Measurements from ENCODE around the gene PARL.
A peak's percentile ranks its signal among the peaks of the same experiment; 100 is the strongest.

PARL gene

DNA sequence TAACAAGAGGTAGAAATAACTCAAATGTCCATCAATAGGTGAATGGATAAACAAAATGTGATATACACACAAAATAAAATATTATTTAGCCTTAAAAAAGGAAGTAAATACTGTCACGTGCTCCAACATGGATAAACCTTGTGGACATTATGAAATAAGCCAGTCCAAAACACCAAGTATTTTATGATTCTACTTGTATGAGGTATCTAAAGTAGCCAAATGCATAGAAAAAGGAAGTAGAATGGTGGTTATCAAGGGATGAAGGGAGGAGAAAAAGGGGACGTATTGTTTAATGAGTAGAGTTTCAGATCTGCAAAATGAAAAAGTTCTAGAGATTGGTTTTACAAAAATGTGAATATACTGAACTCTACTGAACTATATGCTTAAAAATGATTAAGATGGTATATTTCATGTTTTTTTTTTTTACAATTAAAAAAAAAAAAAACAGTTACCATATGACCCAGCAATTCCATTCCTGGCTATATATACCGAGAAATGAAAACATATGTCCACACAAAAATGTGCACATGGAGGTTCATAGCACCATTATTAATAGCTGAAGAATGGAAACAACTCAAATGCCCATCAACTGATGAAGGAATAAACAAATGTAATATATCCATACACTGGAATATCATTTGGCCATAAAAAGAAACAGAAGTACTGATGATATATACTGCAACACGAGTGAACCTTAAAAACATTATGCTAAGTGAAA lies 30.2 kb downstream of the PARL start:
- no peak for DNase-seq (ENCODE audit: low read depth)

DNA sequence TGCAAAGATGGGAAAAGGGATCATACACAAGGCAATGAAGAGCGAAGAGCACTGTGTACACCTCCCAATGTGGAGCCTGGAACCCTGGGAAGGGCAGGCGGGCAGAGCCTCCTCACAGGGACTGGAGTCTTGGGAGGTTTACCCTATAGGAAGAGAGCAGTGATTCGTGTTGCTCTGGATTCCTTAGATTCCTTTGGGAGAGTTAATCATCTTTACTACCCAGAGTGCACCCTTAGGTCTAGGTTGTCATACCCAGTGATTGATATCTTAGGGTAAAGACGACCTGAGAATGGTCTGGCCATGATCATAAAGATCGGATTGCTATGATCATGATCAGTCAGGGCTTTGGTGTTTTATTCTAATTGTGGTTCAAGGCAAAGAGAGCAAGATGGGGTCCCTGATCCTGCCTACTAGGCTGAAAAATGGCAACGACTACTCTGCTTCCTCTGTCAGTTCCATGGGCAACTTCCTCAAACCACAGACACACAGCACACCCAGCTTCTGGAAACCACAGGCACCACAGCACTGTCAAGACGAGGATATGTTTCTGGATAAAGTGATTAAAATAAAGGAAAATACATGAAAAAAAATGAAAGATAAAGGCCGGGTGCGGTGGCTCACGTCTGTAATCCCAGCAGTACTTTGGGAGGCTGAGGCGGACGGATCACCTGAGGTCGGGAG lies 38.9 kb downstream of the PARL start:
- no peak for DNase-seq (ENCODE audit: low read depth)

DNA sequence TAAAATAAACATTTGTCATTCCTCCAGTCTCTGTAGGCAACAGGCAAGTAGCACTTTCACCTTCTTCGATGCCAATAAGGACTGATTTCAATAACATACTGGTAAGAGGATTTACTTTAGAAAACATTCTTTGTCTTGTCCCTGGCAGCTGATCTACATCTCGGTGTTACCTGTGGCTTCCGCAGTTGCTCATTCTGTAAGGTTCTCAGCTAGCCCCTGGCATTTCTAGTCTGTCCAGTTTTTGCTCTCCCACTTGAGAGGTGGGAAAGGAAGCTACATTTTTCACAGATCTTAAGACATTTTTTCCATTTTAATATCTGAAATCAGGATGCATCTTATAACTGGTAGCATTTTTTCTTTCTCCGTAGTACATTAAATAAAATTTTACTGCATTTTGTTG lies 39.6 kb downstream of the PARL start:
- DNase-seq (ENCODE audit: low read depth) = no peak

DNA sequence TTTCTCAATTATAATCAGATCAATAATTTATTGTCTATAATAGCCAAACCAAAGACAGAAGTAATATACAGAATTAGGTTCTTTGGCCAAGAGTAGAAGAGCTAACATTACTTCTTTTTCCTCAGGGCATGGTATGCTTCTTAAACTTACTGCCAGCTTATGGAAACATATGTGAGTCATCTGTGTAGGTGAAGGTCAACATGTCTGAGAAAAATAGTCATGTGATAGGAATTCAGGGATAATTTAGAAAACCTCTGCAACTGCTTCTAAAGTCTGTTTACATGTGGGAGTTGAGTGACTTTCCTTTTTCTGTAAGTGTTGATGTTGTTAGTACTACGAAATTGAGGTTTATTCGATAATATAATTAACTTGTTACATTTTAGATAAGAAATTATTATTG lies 40.1 kb downstream of the PARL start:
- no peak for DNase-seq (ENCODE audit: low read depth)

DNA sequence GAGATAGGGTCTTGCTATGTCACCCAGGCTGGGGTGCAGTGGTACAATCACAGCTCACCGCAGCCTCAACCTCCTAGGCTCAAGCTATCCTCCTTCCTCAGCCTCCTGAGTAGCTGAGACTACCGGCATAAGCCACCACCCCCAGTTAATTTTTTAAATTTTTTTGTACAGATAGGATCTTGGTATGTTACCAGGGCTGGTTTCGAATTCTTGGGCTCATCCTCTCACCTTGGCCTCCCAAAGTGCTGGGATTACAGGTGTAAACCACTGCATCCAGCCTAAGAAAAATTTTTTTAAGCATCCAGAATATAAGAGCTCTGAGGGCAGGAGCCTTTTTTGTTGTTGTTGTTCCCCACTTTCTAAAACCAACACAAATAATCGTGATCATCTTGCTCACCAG lies 44.9 kb downstream of the PARL start:
- DNase-seq (ENCODE audit: low read depth) = no peak

DNA sequence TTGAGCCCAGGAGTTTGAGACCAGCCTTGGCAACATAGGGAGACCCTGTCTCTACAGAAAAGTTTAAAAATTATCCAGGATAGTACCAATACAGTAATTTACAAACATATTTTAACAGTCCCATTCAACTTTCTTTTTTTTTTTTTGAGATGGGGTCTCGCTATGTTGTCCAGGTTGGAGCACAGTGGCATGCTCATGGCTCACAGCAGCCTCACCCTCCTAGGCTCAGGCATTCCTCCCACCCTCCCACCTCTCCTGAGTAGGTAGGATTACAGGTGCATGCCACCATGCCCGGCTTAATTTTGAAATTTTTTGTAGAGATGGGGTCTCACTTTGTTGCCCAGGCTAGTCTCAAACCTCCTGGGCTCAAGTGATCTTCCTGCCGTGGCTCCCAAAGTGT lies 46.8 kb downstream of the PARL start:
- DNase-seq (ENCODE audit: low read depth) = no peak

DNA sequence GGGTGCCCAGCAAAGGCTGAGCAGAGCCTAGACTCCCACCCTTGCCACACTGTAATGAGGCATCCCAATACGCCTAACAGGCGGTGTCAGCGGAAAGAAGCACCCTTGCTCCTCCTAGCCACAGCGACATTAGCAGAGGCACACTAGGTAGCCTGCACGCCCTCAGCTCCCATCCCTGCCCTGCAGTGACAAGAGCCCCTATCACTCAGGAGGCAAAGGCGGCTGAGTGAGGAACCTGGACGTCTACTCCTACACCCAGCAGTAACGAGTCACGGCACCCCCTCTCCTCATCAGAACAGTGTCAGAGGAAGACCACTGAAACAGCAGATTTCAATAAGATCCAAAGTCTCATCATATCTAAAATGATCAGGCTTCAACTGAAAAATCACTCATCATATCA lies 47.3 kb downstream of the PARL start:
- no peak for DNase-seq (ENCODE audit: low read depth)

DNA sequence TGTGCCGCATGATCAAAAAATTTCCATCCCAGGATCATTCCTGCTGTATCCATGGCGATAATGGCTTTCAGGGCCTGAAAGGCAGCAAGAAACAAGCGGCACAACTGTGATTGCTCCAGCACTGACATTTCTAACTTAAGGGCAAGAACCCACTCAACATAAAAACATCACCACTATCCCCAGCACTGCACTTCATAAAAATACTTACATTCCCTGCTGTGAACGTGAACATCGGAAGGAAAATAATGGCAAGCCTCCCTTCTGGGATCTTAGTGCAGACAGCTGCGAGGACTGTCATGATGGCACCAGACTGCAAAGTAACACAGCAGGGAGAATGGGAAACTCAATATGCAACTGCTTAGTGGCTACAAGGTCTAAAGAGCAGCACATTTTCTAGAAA lies 51.2 kb downstream of the PARL start:
- no peak for DNase-seq (ENCODE audit: low read depth)

DNA sequence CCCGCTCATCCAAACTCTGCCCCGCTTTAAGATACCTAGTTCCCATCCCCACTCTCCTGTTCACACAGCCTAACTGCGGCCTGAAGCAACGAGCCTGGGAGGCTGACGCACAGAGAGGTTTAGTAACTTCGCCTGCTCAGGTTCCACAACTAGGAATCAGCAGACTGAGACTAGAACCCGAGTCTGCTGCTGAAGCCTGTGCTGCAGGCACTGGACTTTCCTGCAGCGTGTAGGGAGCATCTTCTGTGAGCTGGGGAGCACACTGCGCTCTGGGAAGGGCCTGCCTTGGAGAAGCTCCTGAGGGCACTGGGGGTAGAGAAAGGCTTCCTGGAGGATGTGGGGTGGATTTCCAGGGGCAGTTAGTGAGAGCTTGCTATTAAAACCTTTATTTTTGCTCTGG lies 54.5 kb downstream of the PARL start:
- DNase-seq (ENCODE audit: low read depth) = no peak

DNA sequence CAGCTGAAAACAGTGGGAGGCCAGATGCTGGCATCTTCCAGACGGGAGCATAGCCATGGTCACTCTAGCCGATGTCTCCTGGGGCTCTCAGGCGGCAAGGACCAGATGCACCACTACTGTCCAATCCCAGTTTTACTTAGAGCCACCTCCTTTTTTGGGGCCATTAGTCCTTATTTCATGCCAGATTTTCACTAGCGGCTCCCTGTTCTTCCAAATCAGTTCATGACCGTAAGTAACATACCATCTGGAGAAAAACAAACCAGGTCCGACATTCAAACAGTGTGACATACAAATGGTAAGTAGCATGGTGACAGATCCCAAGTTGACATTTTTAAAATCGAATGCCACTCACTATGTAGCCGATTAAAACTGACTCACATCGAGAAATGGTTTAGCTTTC lies 55.2 kb downstream of the PARL start:
- no peak for DNase-seq (ENCODE audit: low read depth)

DNA sequence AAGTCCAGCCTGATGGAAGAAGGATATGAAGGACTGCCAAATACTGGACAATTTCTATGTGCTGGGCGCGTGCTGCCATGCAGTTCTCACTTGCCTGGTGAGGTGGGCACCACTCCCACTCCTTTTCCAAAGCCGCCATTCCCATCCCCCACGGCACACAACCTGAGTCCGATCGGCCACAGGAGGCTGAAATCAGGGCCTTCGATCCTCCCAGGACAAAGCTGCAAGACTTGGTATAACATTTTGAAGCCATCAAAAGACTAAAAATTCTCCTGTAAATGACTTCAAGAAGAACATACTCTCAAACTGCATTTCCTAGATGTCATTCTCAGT lies 56.2 kb downstream of the PARL start:
- DNase-seq (ENCODE audit: low read depth) = no peak

DNA sequence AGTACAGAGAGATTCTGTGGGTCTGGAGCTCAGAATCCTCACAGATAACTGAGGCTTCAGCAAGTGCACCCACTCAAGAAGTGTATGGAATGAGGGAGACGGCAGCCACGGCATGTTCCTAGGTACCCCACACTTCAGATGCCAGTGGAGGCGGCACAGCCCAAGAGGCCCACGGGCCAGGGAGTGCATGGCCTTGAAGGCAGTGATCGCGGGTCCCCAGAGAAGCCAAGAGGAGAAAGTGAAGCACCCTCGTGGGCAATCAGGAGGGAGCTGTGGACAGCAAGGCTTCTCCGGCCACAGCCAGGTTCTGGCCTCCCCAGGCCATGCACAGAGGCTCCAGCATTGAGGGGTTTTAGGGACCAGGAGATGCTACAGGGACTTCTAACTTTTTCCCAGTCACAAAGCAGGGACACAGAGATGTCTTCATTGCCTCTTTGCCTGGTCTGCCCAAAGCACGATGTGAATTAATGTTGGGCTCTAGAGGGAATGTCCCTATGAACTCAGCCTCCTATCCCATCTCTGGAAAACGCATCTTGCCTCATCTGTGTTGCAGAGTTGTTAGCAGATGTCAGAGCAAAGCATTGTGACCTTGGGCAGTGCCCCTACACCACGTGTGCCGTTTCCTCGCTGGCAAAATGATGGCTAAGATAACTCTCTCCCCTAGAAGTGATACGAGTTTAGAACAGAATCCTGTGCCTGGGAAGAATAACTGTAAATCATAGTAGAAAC lies 56.7 kb downstream of the PARL start:
- DNase-seq (ENCODE audit: low read depth) = no peak

DNA sequence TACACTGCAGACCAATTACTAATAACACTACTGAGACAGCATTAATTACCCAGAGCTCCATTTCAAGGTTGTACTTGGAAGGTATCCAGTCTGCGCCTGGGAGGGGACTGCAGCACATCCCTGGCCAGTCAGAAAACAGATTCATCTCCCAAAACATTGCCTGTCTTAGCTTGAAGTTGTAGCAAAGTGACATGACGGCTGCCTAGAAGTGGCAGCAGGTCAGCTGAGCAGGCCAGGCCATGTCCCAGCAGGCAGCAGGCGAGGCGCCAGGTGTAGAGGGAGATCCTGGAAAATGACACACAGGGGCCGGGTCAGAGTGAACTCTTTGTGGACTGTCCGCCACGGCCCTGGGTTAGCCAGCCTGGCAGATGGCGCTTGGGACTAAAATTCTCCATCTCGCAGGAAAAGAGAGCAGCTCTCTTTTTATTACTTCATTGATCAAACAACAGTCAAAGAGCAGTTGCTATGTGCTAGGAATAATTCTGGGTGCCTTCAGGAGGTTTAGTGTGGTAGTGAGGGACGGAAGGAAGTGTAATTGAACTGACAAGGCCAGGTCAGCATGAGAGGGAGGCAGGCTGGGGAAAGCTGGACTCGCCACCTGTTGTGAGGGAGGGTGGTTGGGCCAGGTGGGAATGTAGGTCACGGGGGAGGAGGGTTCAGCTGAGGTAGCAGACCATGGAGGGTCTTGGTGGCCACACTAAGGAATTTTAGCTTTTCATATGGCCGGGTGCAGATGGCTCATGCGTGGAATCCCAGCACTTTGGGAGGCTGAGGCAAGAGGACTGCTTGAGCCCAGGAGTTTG lies 58.0 kb downstream of the PARL start:
- no peak for DNase-seq (ENCODE audit: low read depth)

DNA sequence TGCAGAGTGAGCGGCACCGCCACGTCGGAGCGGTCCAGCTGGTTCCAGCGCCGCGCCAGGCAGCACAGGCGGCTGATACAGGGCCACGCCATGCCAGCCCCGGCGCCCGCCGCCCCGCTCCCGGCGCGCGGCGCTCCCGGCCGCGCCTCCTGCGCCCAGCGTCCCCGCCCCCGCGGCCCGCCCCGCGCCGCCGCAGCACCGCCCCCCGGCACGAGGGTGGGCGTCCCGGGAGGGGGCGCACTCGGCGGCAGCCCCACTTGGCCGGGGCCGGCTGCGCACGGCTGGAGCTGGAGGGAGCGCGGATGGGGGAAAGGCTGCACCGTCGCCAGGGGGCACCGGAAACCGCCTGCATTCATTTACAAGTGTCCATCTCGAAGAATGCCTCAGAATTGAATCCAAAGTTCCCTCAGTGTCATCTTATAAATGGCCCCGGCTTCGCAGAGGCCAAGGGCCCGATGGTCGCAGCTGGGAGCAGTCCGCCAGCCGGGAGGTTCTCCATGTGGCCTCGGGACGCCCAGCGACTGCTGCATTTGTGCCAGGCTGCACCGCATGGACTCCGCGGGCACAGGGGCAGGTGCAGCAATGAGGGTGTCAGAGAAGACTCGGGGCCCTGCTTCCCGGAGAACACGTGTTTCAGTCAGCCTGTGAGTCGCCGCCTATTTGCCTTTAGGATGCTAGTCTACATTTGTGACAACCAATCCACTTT lies 59.1 kb downstream of the PARL start, which contains the start of gene MAP6D1:
Gene MAP6D1 (minus strand): TSS at position 122 of the 706 bp plus-strand sequence. CDS start 30 bp downstream, at position 92.
- DNase-seq (ENCODE audit: low read depth) = peak; percentile 11

DNA sequence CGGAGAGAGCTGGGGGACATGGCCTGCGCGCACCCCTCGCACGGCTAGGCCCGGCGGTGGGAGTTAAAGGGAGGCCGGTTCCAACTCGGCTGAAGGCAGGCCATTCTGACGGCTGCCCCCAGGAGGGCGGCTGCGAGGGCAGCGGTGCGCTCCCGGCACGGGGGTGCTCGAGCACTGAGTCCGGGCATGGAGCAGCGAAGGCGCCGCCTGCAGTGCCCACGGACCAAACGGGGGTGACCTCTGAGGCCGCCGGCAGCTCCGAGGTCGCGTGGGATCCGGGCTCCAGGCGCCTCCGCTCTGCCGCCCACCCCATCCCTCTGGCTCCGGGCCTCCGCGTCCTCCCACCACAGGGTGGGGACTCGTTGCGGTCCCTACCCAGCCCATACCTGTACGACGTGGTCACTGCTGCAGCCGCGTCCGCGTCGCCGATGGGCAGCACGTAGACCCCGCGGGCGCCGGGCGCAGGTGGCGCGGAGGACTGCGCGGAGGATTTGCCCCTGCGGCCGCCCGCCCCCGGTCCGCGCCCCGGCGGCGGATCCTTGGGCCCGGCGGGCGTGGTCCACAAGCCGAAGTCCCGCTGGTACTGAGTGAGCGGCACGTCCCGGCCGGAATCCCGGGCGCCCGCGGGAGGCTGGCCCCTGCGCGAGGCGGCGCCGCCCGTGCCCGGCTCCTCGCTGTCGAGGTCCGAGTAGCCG lies 59.8 kb downstream of the PARL start:
- peak; percentile 4 for DNase-seq (ENCODE audit: low read depth)

DNA sequence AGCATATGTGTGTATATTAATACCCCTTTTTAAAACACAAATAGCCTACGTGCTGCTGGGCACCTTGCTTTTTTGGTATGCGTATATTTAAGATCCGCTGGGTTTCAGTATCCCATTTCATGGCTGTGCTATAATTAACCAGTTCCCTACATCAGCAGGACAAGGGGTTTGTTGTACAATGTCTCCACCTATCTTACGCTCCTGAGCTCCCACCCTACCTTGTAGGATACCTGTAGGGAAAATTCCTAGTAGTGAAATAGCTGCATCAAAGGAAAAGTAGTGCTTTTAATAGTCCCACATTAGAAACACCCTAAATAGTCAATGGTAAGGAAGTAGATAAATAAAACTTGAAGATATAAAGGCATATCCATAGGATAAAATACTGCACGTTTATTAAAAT lies 60.7 kb downstream of the PARL start:
- no peak for DNase-seq (ENCODE audit: low read depth)

DNA sequence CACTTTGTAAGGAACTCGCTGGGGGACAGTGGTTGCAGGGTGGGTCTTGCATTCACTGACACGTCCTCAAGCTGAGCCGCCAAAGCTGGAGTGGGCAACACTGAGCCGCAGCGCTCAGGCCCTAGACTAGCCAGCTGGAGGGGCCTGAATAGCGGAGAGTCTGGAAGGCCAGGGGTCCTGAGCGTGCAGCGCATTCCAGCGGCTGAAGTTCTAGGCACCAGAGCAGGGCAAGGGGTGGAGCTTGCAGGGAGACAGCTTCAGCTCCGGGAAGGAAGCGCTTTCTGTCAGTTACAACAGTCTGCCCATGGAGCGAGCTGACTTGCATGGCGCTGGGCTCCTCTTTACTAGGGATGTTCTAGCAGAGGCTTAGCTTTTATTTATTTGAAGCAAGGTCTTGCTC lies 62.0 kb downstream of the PARL start:
- no peak for DNase-seq (ENCODE audit: low read depth)

DNA sequence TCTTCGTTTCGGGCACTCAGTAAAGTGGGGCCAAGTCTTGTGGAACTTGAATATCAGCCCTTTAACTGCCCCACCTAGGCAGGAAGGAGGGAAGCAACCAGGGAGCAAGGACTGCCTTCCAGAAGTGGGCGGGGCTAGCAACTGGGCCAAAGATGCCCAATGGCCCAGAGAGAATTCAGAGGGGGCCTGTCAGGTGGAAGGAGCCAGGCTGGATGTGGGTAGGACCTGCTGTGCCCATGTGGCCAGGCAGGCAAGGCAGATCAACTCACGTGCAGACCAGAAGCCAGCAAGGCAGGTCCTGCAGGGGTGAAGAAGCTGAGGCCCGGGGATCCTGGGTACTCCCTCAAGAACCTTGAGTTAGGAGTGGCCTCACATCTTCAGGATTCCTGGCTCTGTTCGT lies 64.8 kb downstream of the PARL start:
- no peak for DNase-seq (ENCODE audit: low read depth)

DNA sequence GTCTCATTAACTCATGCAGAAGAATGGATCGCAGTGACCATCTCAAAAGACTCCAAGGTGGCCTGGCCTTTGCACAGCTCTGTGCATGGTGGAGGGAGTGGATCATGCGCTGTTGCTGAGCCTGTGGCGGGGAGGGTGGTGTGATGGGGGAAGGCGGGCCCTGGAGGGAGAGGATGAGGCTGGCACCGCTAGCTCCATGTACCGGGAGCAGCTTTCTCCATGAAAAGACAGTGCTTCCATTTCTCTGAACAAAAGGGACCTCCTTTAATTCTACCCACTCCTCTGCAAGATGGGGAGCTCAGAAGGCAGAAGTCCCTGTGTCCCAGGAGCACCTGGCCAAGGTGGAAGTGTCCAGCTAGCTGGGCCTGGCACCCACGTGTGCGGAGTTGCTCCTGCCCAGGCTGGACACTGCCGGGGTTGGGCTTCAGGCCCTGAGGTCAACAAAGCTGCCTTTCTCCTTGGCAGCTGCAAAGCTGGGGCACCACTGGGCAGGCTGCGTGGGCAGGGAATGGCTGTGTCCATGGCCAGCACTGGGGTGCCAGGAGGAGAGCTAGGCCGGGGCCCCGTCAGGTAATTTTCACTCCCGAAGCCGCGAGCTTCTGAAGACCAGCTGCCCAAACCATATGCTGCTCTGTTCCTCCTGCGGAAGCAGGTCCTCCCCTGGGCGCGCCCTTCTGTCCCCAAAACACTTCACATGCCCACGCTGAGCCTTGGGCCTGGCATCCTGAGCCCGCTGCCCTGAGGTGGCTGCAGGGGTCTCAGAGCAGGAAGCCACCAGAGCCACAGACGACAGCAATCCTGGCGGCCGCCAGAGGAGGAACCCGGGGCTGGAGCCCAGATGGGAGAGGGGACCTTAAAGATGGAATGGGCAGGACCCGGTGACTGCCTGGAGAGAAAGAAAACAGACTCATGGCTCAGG lies 65.7 kb downstream of the PARL start:
- DNase-seq (ENCODE audit: low read depth) = no peak

DNA sequence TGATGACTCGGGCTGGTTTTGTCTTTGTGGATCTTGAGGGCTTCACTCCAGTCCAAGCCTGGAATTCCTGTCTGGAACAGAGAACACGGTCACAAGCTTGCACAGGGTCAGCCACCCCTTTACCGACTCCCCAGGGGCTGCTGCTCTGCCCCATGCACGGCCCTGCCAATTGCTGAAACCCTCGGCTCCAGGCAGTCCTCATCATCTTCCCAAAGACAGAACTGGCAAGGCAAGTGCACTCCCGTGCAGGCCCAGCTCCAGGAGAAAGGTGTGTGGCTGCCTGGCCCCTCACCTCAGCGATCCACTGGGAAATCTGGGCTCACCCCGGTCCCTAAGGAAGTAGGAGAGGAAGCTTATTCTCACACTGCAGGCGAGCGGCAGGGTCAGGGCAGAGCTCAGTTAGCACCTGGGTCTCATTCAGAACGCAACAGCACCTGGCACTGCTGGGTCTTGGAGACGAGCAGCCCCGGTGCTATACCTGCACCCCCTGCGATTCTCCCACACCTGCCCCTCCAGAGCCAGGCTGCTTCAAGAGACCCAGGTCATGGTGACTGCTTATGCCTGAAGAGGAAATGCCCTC lies 66.5 kb downstream of the PARL start:
- no peak for DNase-seq (ENCODE audit: low read depth)
